Astrocyte of the spinal cord (primary cell): ENCODE results near the gene ADGRB2.

ENCODE experiments used
- DNase-seq: peaks from one replicate; pipeline ENCODE4 v3.0.0; 2011; ENCODE audit warnings: low read depth, low spot score
- H3K4me3 ChIP-seq: 2 replicates; pipeline ENCODE4 v1.5.1; 2011; ENCODE audit warnings: low read depth, mild to moderate bottlenecking, low read length, moderate library complexity
- in situ Hi-C: cut with HindIII; loops from 2 replicates; pipeline ENCODE4 v1.10.0; 2017; ENCODE audit warnings: low sequenced_read_pairs
- TF ChIP-seq, protein P1 (sequence below): IDR thresholded peaks from 2 replicates; pipeline ENCODE4 v1.5.1; 2012; ENCODE audit warnings: low read depth, mild to moderate bottlenecking, low read length, inconsistent platforms

The ADGRB2 gene

GRCh38 chr1:31771891-31772668 is 7.9 kb upstream of the ADGRB2 start:
- in situ Hi-C loops: no loop called here
- no peak overlapping the region for H3K4me3 ChIP-seq
- TF ChIP-seq, protein P1, sequence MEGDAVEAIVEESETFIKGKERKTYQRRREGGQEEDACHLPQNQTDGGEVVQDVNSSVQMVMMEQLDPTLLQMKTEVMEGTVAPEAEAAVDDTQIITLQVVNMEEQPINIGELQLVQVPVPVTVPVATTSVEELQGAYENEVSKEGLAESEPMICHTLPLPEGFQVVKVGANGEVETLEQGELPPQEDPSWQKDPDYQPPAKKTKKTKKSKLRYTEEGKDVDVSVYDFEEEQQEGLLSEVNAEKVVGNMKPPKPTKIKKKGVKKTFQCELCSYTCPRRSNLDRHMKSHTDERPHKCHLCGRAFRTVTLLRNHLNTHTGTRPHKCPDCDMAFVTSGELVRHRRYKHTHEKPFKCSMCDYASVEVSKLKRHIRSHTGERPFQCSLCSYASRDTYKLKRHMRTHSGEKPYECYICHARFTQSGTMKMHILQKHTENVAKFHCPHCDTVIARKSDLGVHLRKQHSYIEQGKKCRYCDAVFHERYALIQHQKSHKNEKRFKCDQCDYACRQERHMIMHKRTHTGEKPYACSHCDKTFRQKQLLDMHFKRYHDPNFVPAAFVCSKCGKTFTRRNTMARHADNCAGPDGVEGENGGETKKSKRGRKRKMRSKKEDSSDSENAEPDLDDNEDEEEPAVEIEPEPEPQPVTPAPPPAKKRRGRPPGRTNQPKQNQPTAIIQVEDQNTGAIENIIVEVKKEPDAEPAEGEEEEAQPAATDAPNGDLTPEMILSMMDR: no peak
- no peak for DNase-seq

DNA sequence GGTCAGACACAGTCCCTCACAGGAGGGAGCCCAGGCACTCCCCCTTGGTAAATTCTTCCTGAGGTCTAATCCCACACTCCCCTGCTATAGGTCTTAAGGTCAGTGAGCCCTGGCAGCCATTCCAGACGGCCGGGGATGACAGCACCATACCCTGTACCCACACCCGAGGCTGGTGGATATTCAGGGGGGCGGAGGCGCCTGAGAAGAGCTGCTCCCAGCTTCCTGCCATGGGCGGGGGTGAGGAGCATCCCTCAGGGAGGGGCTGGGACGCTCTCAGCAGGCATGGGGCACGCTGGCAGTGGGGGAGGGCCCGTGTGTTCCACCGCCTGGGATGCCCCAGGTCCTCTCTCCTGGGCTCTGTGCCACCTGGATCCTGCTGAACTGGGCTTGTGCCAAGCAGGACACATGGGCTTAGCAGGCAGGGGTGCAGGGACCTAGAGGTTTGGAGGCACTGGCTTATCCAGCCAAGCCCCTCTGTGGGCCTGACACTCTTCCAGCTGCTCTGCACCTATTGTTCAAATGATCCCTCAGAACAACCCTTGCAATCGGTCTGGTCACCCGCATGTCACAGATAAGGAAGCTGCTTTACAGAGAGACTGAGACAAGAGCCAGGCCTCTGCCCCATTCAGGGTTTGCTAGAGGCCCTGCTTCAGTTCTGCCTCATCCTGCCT is 5.7 kb upstream of the ADGRB2 start:
- TF ChIP-seq, protein P1: no peak
- no peak for DNase-seq
- in situ Hi-C loops: no loop called here
- H3K4me3 ChIP-seq: no peak overlapping the region

- H3K4me3 ChIP-seq: no peak overlapping the region
- TF ChIP-seq, protein P1: no peak
- no peak for DNase-seq
- in situ Hi-C loops: no loop called here
Observed at GRCh38 chr1:31768939-31769704, 5.0 kb upstream of the ADGRB2 start.

DNA sequence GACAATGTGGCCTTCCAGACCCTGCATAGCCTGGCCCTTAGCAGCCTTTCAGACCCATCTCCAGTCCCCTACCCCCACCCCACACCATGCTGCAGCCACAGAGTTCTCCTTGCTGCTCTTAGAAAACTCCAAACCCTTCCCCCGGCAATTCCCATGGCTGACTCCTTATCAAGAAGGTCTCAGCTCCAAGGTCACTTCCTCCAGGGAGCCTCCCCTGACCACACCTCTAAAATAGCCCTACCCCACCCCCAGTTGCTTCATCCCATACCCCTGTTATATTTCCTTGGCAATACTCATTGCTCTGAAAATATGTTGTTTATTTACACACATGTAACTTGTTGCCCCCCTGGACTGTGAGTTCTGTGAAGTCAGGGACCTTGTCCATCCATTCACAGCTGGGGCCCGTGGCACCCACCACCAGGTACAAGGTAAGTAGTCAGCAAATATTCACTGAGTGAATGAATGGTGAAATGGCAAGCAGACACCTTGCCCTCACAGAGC is 4.3 kb upstream of the ADGRB2 start:
- H3K4me3 ChIP-seq: no peak overlapping the region
- in situ Hi-C loops: no loop called here
- DNase-seq: no peak
- TF ChIP-seq, protein P1: no peak

- DNase-seq: no peak
- TF ChIP-seq, protein P1: no peak
- in situ Hi-C loops: no loop called here
- H3K4me3 ChIP-seq: no peak overlapping the region
Observed at GRCh38 chr1:31767225-31767624, 3.1 kb upstream of the ADGRB2 start.

- no peak overlapping the region for H3K4me3 ChIP-seq
- in situ Hi-C loops: no loop called here
- DNase-seq: no peak
- TF ChIP-seq, protein P1: no peak
Observed at GRCh38 chr1:31765516-31765915, 1.4 kb upstream of the ADGRB2 start.
